C1 segment of cervical spinal cord (tissue), 14 donors: Measurements from ENCODE around the gene SWI5.
A peak's percentile ranks its signal among the peaks of the same experiment; 100 is the strongest.
"Not testable (repeated sequence)": the region's sequence is repeated elsewhere in the genome, so short reads cannot be mapped to it uniquely, and the experiment has no call there.

Experiments
- DNase-seq, 14 donors: peaks; one replicate each; lab custom pipeline; 2025; lab: John Stamatoyannopoulos, UW

Gene SWI5

GRCh38 chr9:128279088-128280073 lies 3.3 kb downstream of the SWI5 start:
- DNase-seq, result not testable (repeated sequence)

- DNase-seq, result no peak
Measured at GRCh38 chr9:128280084-128280622, 4.1 kb downstream of the SWI5 start.

GRCh38 chr9:128282500-128282899 lies 6.4 kb downstream of the SWI5 start:
- DNase-seq, result no peak

GRCh38 chr9:128285033-128285784 lies 9.1 kb downstream of the SWI5 start:
- peak in 1 of 14 donors; percentile 62 for DNase-seq

DNA sequence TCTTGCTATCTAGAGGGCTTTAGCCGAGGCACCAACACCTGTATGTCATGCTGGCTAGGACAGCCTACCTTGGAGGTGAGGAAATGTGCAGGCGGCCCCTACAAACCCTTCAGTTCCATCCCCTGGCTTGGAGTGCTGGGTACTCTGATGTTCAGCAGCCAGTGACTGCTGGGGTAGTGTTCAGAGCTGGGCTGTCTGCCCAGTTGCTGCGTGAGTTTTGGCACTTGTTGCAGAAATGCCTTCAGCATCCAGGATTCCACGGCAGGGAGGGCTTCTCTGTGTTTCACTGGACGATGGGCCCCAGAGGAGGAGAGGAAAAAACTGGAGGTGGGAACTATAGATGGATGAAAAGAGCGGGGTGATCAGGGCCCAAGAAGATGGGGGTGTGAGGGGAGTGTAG lies 10.4 kb downstream of the SWI5 start:
- peak in 11 of 14 donors; percentile 28 to 68 (median 48) for DNase-seq

DNA sequence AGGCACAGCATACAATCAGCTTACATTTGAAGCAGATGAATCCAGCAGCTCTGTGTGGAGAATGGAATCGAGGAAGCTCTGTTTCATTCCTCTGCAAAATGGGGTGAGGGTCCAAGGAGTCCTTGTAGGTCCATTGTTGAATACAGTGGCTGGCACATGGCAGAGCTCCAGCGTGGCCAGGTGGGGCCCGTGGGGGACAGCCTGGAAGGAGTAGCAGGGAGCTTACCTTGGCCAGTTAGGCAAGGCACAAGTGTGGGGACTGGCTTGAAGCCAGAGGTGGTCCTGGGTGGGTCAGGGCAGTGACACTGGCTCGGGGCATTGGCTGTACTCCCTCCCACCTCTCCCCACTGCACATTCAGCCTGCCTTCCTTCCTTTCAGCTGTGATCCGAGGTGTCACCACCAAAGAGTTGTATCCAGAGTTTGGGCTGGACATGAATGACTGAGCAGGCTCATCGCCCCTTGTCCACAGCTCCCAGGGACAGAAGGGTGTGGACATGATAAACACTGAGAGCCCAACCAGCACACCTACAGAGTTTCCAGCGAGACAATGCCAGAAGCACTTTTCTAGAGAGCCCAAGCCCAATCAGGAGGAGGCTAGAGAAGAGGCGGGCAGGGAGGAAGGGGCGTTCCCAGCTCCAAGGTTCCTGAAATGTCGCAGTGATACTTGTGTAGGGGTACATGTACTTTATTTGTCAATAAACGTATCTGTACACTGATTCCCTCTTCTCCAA lies 12.4 kb downstream of the SWI5 start:
- no peak for DNase-seq

DNA sequence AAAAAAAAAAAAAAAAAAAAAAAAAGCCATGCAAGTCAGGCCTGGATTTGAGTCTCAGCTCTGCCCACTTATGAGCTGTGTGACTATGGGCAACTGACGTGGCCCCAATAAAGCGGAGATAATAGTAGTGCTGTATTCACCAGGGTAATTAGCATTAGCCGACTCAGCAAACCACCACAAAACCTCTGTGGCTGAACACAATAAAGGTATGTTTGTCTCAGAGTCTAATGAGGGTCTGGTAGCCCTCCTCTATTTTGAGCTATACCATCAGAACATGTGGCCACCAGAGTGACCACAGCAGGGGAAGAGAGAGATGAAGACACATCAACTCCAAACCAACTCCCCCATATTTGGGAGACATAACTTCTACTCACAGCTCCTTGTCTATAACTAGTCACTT lies 15.9 kb downstream of the SWI5 start:
- DNase-seq, result no peak

- no peak for DNase-seq
Measured at GRCh38 chr9:128293091-128293490, 17.0 kb downstream of the SWI5 start.

GRCh38 chr9:128294142-128294541 lies 18.1 kb downstream of the SWI5 start:
- DNase-seq, result no peak

DNA sequence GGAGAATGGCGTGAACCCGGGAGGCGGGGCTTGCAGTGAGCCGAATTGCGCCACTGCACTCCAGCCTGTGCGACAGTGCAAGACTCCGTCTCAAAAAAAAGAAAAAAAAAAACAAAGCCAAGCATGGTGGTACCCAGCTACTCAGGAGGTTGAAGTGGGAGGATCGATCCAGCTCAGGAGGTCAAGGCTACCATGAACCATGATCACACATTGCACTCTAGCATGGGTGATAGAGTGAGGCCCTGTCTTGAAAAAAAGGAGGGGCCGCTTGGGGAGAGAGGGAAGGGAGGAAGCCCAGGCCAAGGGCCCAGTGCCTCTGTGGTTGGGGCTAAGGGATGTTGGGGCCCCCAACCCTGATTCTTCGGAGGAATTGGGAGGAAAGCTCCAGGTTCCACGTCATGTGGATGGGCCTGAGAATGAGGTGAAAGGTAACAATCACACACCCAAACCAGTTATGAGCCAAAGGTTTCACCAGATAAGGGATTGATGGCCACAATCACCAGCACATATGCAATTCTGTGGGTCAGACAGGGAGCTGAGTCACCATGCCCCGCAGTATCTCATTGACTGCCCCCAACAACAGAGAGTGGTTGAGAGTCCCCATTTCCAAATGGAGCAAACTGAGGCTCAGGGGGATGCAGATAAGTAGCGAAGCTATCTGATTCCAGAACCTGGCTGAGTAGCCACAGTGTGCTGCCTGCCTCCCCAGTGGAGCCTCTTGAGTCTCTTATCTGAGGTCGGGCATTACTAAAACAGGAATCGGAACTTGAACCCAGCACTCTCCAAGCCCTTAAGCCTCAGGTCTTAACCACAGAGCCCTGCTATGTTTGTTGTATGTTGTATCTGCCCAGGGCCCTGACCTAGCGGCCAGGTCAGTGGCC lies 20.5 kb downstream of the SWI5 start:
- no peak for DNase-seq

DNA sequence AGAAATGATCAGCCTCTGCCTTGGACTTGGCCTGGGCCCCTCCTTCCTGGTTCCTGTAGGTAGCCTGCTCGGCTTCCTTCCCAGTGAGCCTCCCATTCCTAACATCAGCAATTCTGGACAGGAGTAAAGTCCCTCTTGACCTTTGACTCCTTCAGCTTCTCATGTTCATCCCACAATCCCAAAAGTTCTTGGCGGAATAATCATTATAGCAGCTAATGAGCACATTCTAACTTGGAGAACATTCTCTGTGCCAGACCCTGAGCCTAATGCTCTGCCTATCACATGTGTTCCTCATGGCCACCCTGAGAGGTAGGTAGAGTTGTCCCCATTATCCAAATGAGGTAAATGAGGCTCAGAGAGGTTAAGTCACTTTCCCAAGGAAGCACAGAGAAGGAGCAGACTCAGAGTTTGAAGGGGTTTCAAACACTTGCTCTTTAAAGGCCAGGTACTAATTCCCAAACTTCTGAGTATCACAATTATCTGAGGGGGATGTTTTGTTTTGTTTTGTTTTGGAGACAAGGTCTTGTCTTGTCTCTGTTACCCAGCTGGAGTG lies 21.2 kb downstream of the SWI5 start:
- DNase-seq, result no peak

DNA sequence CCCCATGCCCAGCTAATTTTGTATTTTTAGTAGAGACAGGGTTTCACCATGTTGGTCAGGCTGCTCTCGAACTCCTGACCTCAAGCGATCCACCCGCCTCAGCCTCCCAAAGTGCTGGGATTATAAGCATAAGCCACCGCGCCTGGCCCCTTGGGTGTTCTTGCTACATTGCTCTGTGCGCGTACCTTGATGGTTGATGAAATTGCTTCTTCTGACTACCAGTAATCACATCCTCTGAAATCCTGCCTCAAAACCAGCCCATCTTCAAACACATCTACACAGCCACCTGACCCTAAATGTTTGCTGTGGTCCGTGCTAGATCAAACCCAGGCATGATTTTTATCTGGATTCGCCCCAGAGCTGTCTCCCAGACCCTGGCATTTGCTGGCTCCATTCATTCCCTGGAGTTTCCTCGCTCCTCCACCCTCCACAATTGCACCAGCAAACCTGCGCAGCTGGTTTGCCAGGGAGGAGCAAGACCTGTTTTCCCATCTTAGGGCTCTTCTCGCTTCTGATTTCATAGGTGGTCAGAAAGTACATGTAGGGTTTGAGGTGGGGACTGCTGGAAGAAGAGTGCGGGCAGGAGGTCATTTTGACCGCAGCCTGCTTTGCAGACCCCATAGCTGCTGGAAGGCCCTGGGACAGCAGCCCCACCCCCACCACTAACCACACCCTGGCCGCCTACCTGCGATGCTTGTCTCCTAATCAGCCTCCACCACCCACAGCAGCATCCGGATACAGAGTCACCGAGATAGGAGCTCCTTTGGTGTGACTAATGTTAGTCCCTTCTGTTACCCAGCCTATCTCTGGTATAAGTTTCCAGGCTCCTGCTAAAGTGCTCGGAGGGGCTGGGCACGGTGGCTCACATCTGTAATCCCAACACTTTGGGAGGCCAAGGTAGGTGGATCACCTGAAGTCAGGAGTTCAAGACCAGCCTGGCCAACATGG lies 22.7 kb downstream of the SWI5 start:
- DNase-seq, result no peak

GRCh38 chr9:128304136-128304970 lies 28.3 kb downstream of the SWI5 start:
- no peak for DNase-seq

DNA sequence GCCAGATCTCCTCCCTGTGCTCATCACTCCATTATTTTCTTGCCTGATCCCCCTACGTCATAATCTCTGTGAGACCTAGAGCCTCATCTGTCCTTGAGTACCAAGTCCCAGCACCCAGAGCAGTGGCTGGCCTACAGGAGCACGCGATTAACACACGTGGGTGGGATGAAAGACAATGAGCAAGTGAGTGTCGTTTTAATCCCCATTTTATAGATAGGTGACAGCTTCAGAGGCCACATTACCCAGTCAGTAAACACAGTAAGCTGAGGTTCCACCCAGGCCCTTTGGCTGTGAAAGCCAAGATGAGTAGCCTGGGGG lies 28.9 kb downstream of the SWI5 start:
- DNase-seq, result no peak

- no peak for DNase-seq
Measured at GRCh38 chr9:128309551-128309950, 33.5 kb downstream of the SWI5 start.

DNA sequence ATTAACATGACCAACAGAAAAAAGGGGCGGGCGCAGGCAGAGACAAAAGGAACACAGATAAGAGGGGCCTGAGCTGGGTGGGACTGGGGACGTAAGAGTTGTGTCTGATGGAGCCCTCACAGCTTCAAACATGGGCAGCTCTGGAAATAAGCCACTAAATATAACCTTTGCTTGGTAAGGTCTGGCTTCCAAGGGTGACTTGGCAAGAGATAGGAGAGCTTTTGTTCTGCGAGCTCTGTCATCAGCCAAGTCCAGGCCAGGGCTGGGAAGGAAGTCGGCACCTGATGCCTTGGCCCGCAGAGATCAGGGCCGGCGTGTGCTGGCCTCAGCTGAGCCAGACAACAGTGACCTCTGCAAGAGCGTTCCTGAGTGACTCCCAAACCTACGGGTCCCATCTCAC lies 34.4 kb downstream of the SWI5 start:
- peak in 4 of 14 donors; percentile 3 to 56 (median 8) for DNase-seq

GRCh38 chr9:128314697-128315096 lies 38.6 kb downstream of the SWI5 start:
- DNase-seq, result no peak

DNA sequence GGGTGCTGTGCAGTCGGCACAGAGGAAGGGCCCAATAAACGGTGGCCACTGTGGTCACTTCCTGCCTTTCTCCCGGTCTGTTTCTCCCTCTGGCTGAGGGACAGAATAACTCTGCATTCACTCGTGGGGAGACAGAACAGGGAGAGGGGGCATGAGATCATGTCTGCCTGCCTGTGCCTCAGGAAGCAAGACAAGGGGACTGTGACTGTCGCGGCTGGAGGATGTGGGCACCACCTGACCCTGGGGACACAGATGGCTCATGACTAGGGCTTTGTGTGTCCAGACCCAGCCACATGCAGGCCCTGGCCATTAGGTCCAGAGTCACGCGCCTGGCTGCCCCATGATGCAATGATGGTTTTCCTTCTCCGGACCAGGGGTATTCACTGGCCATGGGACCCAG lies 40.3 kb downstream of the SWI5 start:
- peak in 13 of 14 donors; percentile 25 to 92 (median 78) for DNase-seq
